Trophoblast cell (in vitro differentiated cells and primary cell): ENCODE data around the gene PUS1.

Source experiments
- DNase-seq, 2 donors: peaks; one replicate each; pipeline ENCODE4 v3.0.0-alpha.2; 2016
- H2AFZ ChIP-seq: 2 replicates; pipeline ENCODE4 v1.6.1; 2013; ENCODE audit warnings: low read length, moderate library complexity, mild to moderate bottlenecking; ENCODE audit not compliant: insufficient read depth, poor library complexity
- H2AK5ac ChIP-seq: 2 replicates; pipeline ENCODE4 v1.6.1; 2013; ENCODE audit warnings: mild to moderate bottlenecking, low read length
- H2BK120ac ChIP-seq: 2 replicates; pipeline ENCODE4 v1.6.1; 2013; ENCODE audit warnings: low read length, mild to moderate bottlenecking, moderate library complexity; ENCODE audit not compliant: insufficient read depth, poor library complexity
- H2BK12ac ChIP-seq: 2 replicates; pipeline ENCODE4 v1.6.1; 2013; ENCODE audit warnings: mild to moderate bottlenecking, low read length, moderate library complexity
- H2BK5ac ChIP-seq: 2 replicates; pipeline ENCODE4 v1.6.1; 2013; ENCODE audit warnings: low read length, low read depth, moderate library complexity, mild to moderate bottlenecking; ENCODE audit not compliant: poor library complexity
- H3K14ac ChIP-seq: 2 replicates; pipeline ENCODE4 v1.6.1; 2013; ENCODE audit warnings: mild to moderate bottlenecking, low read length
- H3K18ac ChIP-seq: 2 replicates; pipeline ENCODE4 v1.6.1; 2013; ENCODE audit warnings: mild to moderate bottlenecking, low read length
- H3K23ac ChIP-seq: 2 replicates; pipeline ENCODE4 v1.6.1; 2013; ENCODE audit warnings: low read length
- H3K27ac ChIP-seq: 2 replicates; pipeline ENCODE4 v1.5.1; 2013; ENCODE audit warnings: low read depth, mild to moderate bottlenecking, inconsistent platforms, low read length, moderate library complexity
- H3K27me3 ChIP-seq: 2 replicates; pipeline ENCODE4 v1.6.1; 2013; ENCODE audit warnings: inconsistent platforms, mild to moderate bottlenecking, low read length, moderate library complexity; ENCODE audit not compliant: insufficient read depth
- H3K36me3 ChIP-seq, 2 experiments: 1 replicate in 1 of 2; 2 replicates in 1 of 2; pipeline ENCODE4 v1.6.1; 2013; ENCODE audit warnings: low read length in 2 of 2, mild to moderate bottlenecking in 2 of 2, moderate library complexity in 1 of 2; ENCODE audit not compliant: insufficient read depth in 2 of 2, control insufficient read depth in 1 of 2
- H3K4ac ChIP-seq: 2 replicates; pipeline ENCODE4 v1.6.1; 2013; ENCODE audit warnings: low read depth, mild to moderate bottlenecking, low read length, moderate library complexity
- H3K4me1 ChIP-seq, 2 experiments: 1 replicate in 1 of 2; 2 replicates in 1 of 2; pipeline ENCODE4 v1.6.1; 2013; ENCODE audit warnings: low read length in 2 of 2, mild to moderate bottlenecking in 2 of 2, moderate library complexity in 1 of 2; ENCODE audit not compliant: insufficient read depth in 2 of 2, control insufficient read depth in 1 of 2
- H3K4me2 ChIP-seq: 2 replicates; pipeline ENCODE4 v1.6.1; 2013; ENCODE audit warnings: inconsistent platforms, mild to moderate bottlenecking, low read length, moderate library complexity
- H3K4me3 ChIP-seq: 2 replicates; pipeline ENCODE4 v1.5.1; 2013; ENCODE audit warnings: mild to moderate bottlenecking, low read depth, low read length, inconsistent platforms
- H3K79me1 ChIP-seq: one replicate; pipeline ENCODE4 v1.6.1; 2013; ENCODE audit warnings: low read length
- H3K79me2 ChIP-seq: 2 replicates; pipeline ENCODE4 v1.6.1; 2013; ENCODE audit warnings: low read length, mild to moderate bottlenecking; ENCODE audit not compliant: control insufficient read depth, insufficient read depth, poor library complexity
- H3K9ac ChIP-seq: 2 replicates; pipeline ENCODE4 v1.6.1; 2013; ENCODE audit warnings: mild to moderate bottlenecking, low read length
- H3K9me3 ChIP-seq: 2 replicates; pipeline ENCODE4 v1.6.1; 2013; ENCODE audit warnings: low read depth, mild to moderate bottlenecking, control low read depth, inconsistent platforms, low read length; ENCODE audit not compliant: insufficient read depth
- H4K12ac ChIP-seq: 2 replicates; pipeline ENCODE4 v1.6.1; 2013; ENCODE audit warnings: low read depth, mild to moderate bottlenecking, low read length, moderate library complexity
- H4K8ac ChIP-seq: 2 replicates; pipeline ENCODE4 v1.6.1; 2013; ENCODE audit warnings: low read depth, mild to moderate bottlenecking, low read length, moderate library complexity
- H4K91ac ChIP-seq: one replicate; pipeline ENCODE4 v1.6.1; 2013; ENCODE audit warnings: low read depth, mild to moderate bottlenecking, low read length, moderate library complexity
- WGBS: extraction: QIAGEN DNeasy Blood & Tissue Kit; methylation state at CpG from one replicate; pipeline ENCODE4 v1.1.7; 2013; ENCODE audit warnings: missing lambda C conversion rate; ENCODE audit not compliant: insufficient read length, insufficient coverage; ENCODE audit errors: extremely low coverage; 5-methylcytosine and 5-hydroxymethylcytosine counted together

The PUS1 gene

GRCh38 chr12:131919366-131920156 is 9.5 kb upstream of the PUS1 start:
- Histone ChIP-seq H3K4ac (no peak overlapping the region), H3K4me3 (no peak overlapping the region), H3K9me3 (peaks cover 2% of the 10 kb centered on the region), H2AK5ac (no peak overlapping the region), H4K8ac (no peak overlapping the region), H3K36me3 (peaks cover 79 to 85% of the 10 kb centered on the region in 2 experiments), H3K4me1 (no peaks in the 10 kb centered on the region), H4K91ac (no peak overlapping the region), H2AFZ (no peak overlapping the region), H3K9ac (no peak overlapping the region), H3K14ac (no peak overlapping the region), H2BK120ac (no peak overlapping the region), H3K4me2 (no peak overlapping the region), H3K18ac (no peak overlapping the region), H3K27ac (no peak overlapping the region), H3K79me2 (no peaks in the 10 kb centered on the region), H3K23ac (no peak overlapping the region), H4K12ac (no peak overlapping the region), H3K27me3 (no peaks in the 10 kb centered on the region), H2BK5ac (no peak overlapping the region), H2BK12ac (no peak overlapping the region), H3K79me1 (no peaks in the 10 kb centered on the region)
- WGBS = no CpG with 5 or more reads among the region's 37 CpGs
- DNase-seq = no peak

- H3K27ac ChIP-seq = no peak overlapping the region
- no peak overlapping the region for H3K4ac ChIP-seq
- no peak overlapping the region for H2AFZ ChIP-seq
- H3K27me3 ChIP-seq = no peaks in the 10 kb centered on the region
- no peak overlapping the region for H3K4me3 ChIP-seq
- WGBS = no CpG with 5 or more reads among the region's 14 CpGs
- no peaks in the 10 kb centered on the region for H3K4me1 ChIP-seq
- no peak overlapping the region for H2BK5ac ChIP-seq
- H3K18ac ChIP-seq = no peak overlapping the region
- H3K79me1 ChIP-seq = no peaks in the 10 kb centered on the region
- no peak overlapping the region for H4K91ac ChIP-seq
- H2AK5ac ChIP-seq = no peak overlapping the region
- no peak for DNase-seq
- no peak overlapping the region for H4K8ac ChIP-seq
- no peak overlapping the region for H3K23ac ChIP-seq
- peaks cover 2% of the 10 kb centered on the region for H3K9me3 ChIP-seq
- no peak overlapping the region for H4K12ac ChIP-seq
- H3K4me2 ChIP-seq = no peak overlapping the region
- no peak overlapping the region for H2BK120ac ChIP-seq
- H3K14ac ChIP-seq = no peak overlapping the region
- H3K79me2 ChIP-seq = no peaks in the 10 kb centered on the region
- H3K36me3 ChIP-seq = peaks cover 74 to 80% of the 10 kb centered on the region in 2 experiments
- H3K9ac ChIP-seq = no peak overlapping the region
- no peak overlapping the region for H2BK12ac ChIP-seq
These were observed 8.9 kb upstream of the PUS1 start for GRCh38 chr12:131920157-131920508.

GRCh38 chr12:131920902-131921840 is 7.9 kb upstream of the PUS1 start:
- Histone ChIP-seq H3K27ac (no peak overlapping the region), H2BK120ac (no peak overlapping the region), H3K4me2 (no peak overlapping the region), H3K79me1 (no peaks in the 10 kb centered on the region), H3K18ac (no peak overlapping the region), H3K36me3 (peaks cover 63 to 69% of the 10 kb centered on the region in 2 experiments), H2BK5ac (no peak overlapping the region), H3K9ac (no peak overlapping the region), H4K12ac (no peak overlapping the region), H3K23ac (no peak overlapping the region), H2AFZ (no peak overlapping the region), H4K91ac (no peak overlapping the region), H3K9me3 (peaks cover 2% of the 10 kb centered on the region), H3K4me3 (no peak overlapping the region), H4K8ac (no peak overlapping the region), H3K27me3 (no peaks in the 10 kb centered on the region), H3K79me2 (no peaks in the 10 kb centered on the region), H3K14ac (no peak overlapping the region), H2BK12ac (no peak overlapping the region), H3K4me1 (no peaks in the 10 kb centered on the region), H2AK5ac (no peak overlapping the region), H3K4ac (no peak overlapping the region)
- no CpG with 5 or more reads among the region's 35 CpGs for WGBS
- DNase-seq = no peak

GRCh38 chr12:131921866-131922769 is 7.0 kb upstream of the PUS1 start:
- Histone ChIP-seq H3K27ac (no peak overlapping the region), H3K4me1 (no peaks in the 10 kb centered on the region), H3K9ac (no peak overlapping the region), H3K18ac (no peak overlapping the region), H4K12ac (no peak overlapping the region), H2BK12ac (no peak overlapping the region), H2BK120ac (no peak overlapping the region), H3K14ac (no peak overlapping the region), H3K79me2 (no peaks in the 10 kb centered on the region), H3K4ac (no peak overlapping the region), H4K8ac (no peak overlapping the region), H3K36me3 (peaks cover 56 to 60% of the 10 kb centered on the region in 2 experiments), H2BK5ac (no peak overlapping the region), H3K4me2 (no peak overlapping the region), H3K23ac (no peak overlapping the region), H4K91ac (no peak overlapping the region), H3K9me3 (peaks cover 2% of the 10 kb centered on the region), H2AK5ac (no peak overlapping the region), H3K4me3 (peak overlapping the region; percentile 49), H3K27me3 (no peaks in the 10 kb centered on the region), H3K79me1 (no peaks in the 10 kb centered on the region), H2AFZ (no peak overlapping the region)
- no peak for DNase-seq
- no CpG with 5 or more reads among the region's 29 CpGs for WGBS
